Measurements from ENCODE around the gene NEMP2. TPM values are rescaled to one million over a fixed set of nuclear protein-coding genes. Genes with fewer than 3 reads are reported as not detected.

The NEMP2 gene
- total and polyA plus RNA-seq, 8 donors = 8.1 to 22.8 (median 14.0) TPM

- Histone ChIP-seq H3K4me1 (peaks cover 0 to 7% of the 10 kb centered on the region in 2 donors), H3K36me3 (peaks cover 0 to 5% of the 10 kb centered on the region in 2 donors), H3K9me3 (no peaks in the 10 kb centered on the region), H3K27me3 (no peaks in the 10 kb centered on the region), H3K27ac (no peak overlapping the region), H3K4me3 (no peak overlapping the region)
- intact Hi-C loops (cut with DNase I) = no loop called here
- ATAC-seq = no peak
- no peak for DNase-seq
- no peak for TF ChIP-seq CTCF (IDR thresholded peaks at IDR 0.05)
Observed at GRCh38 chr2:190455358-190456095, 79.0 kb downstream of the NEMP2 start.

- Histone ChIP-seq H3K27ac (no peak overlapping the region), H3K27me3 (no peaks in the 10 kb centered on the region), H3K4me3 (no peak overlapping the region), H3K36me3 (peaks cover 0 to 5% of the 10 kb centered on the region in 2 donors), H3K9me3 (no peaks in the 10 kb centered on the region), H3K4me1 (peaks cover 0 to 7% of the 10 kb centered on the region in 2 donors)
- DNase-seq = no peak
- intact Hi-C loops (cut with DNase I) = no loop called here
- no peak for TF ChIP-seq CTCF (IDR thresholded peaks at IDR 0.05)
- no peak for ATAC-seq
Observed at GRCh38 chr2:190454795-190455194, 79.7 kb downstream of the NEMP2 start.

Other genes starting within 250 kb of the NEMP2 start
- gene HIBCH, start 214.9 kb downstream of the NEMP2 start, total RNA-seq = 10 to 100 TPM; 31.8 to 32.9 TPM
- 10 to 100 TPM; 66.3 to 86.8 (median 74.2) TPM for gene HIBCH, start 214.9 kb downstream of the NEMP2 start, polyA plus RNA-seq (ENCODE audit: insufficient read length in 6 of 6)
- gene INPP1, start 191.1 kb downstream of the NEMP2 start, total RNA-seq = 10 to 100 TPM; 21.0 to 25.0 TPM
- gene INPP1, start 191.1 kb downstream of the NEMP2 start, polyA plus RNA-seq (ENCODE audit: insufficient read length in 6 of 6) = 10 to 100 TPM; 25.3 to 35.2 (median 28.5) TPM
- gene MFSD6, start 126.4 kb downstream of the NEMP2 start, total RNA-seq = 10 to 100 TPM; 38.2 to 46.6 TPM
- gene MFSD6, start 126.4 kb downstream of the NEMP2 start, polyA plus RNA-seq (ENCODE audit: insufficient read length in 6 of 6) = 10 to 100 TPM; 21.5 to 25.1 (median 24.6) TPM
- gene NAB1, start 114.4 kb upstream of the NEMP2 start, total RNA-seq = 10 to 100 TPM; 28.4 to 32.9 TPM
- 10 to 100 TPM; 72.7 to 85.3 (median 80.1) TPM for gene NAB1, start 114.4 kb upstream of the NEMP2 start, polyA plus RNA-seq (ENCODE audit: insufficient read length in 6 of 6)

Data from left lung (tissue), 10 donors.